Measurements from ENCODE around the gene MLKL.

MLKL gene

DNA sequence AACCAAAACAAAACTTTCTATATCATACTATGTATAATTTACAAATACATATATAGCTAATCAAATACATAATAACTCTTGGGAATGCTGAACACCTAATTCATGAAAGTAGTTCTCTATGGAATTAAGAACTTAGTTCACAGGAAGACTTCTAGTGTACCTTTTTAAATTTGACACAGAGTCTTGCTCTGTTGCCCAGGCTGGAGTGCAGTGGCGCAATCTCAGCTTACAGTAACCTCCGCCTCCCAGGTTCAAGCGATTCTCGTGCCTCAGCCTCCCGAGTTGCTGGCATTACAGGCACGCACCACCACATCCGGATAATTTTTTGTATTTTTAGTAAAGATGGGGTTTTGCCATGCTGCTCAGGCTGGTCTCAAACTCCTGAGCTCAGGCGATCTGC is 58.7 kb downstream of the MLKL start:
- no peak for DNase-seq

DNA sequence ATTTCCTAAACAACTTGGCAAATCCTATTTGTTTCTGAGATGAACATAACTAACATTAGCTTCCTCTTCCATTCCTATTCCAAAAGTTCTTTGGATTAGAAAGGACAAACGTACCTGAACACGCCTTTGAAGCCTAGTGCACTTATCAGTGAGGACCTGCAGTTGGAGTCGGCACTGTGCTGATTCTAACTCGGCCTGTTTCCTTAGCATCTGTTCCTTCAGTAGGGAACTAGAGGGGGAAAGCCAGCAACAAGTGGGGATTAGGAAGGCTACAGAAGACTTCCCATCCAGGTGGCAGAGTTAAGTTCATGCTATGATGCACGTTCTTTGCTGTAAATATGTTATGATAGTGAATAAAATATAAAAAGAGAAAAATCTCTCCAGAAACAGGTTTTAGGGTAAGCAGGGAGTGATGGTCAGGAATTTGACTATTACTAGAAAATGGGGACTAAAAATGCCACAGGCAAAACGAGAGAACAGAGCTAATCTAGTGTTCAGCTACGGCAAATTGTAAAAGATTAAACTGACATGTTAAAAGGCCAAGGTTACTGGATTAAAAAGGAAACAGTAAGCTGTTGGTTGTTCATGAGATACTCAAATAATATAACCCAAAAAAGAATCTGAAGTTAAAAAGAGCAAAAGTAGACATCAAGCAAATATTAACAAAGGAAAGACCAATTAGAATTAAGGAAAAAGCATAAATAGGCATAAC is 62.8 kb downstream of the MLKL start:
- DNase-seq = no peak

DNA sequence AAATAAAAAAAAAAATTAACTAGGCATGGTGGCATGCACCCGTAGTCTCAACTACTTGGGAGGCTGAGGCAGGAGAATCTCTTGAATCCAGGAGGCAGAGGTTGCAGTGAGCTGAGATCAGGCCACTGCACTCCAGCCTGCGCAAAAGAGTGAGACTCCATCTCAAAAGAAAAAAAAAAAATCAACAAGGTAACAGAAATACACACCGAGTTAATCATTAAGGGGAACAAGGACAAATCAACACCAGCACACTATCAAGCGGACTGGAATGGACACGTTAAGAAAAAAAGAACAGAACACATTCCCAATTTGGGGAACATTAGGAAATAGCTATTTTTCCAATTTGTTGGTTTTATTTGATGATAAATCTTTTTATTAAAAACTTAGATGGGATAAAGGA is 65.4 kb downstream of the MLKL start:
- no peak for DNase-seq

DNA sequence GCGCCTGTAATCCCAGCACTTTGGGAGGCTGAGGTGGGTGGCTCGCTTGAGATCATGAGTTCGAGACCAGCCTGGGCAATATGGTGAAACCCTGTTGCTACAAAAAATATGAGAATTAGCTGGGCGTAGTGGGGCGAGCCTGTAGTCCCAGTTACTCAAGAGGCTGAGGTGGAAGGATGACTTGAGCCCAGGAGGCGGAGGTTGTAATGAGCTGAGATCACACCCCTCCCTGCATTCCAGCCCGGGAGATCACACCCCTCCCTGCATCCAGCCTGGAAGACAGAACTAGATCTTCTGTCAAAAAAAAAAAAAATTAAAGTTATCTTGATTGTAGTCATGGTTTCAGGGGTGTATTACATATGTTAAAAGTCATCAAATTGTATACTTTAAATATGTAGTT is 67.0 kb downstream of the MLKL start:
- DNase-seq = no peak

DNA sequence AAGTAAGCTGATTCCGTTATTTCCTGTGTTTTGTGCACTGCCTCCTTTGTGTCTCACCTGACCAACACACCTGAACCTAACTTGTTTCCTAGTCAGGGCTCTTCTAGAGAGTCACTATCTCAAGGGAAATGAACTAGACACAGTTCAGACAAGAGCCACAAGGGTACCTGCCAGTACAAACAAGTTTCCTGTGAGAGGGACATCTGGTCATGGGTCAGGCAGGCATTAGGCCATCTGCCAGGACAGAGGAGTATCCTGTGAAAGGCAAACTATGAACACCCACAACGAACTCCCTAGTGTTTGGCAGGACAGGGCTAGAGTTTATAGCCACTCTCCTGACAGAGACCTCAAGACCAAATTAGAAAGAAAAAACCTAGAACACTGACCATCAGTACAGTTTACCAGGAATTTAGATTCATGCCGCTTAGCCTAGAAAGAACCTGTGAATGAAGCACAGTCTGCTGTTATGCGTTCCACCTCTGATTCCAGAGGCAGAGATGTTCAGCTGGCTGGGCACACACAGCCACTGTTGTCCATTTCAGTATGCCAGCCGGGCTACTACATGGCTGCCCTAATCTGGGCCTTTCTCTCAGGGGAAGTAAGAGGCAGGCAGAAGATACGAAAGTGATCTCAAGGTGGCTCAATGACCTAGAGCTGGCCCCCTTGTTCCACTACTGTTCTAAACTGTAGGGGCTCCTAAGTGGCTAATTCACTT is 73.0 kb downstream of the MLKL start:
- DNase-seq = no peak

DNA sequence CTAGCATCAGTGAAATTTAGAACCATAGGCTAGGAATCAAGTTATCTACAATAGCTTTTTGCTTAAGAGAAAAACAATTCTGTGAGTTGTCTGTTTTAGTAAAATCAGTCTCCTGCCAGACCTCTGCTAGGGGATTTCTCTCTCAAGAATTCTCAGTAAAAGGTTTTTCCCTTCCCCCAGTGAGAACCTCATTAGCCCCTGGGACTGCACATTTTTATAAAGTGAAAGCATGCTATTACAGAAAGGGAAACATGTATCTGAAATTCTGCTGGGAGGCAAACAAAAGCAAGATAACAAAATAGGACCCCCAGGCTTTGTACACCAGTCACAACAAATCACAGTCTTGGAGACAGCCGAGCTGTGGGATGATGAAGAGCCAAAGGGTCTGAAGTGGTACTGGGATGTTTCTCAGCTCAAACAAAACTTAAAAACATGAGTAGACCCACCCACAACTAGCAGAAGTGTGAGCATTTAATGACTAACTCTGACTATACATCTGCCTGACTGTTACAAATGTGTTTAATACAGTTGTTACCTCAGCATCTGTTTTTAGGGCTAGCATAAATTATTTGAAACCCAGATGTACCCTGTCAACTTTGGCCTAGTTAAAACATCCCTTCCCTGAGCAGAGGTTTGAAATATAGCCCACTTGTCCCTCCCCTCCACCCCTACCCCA is 73.8 kb downstream of the MLKL start:
- no peak for DNase-seq

DNA sequence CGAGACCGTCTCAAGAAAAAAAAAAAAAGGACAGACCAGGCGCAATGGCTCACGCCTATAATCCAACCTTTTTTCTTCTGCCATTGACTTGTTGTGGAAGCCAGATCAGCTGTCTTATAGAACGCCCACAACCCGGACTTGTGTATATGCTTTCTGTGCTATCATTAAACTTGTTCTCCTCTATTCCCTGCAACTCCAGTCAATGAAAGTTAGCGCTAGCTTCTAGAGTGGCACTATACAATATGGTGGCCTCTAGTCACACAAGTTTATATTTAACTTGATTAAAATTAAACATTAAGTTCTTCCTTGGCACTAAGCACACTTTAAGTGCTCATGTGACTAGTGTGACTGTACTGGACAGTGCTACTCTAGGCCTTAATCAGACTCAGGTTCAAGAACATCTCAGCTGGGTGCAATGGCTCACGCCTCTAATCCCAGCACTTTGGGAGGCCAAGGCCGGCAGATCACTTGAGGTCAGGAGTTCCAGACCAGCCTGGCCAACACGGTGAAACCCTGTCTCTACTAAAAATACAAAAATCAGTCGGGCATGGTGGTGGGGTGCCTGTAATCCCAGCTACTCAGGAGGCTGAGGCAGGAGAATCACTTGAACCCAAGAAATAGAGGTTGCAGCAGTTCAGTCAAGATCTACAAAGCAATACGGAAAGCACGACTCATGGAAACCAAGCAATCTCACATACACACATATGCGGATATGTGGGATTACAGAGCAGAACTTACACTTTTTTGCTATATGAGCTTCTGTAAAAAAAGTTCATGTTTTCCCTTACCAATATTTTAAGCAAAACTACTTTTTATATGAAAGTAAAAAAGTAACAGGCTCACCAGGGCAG is 74.9 kb downstream of the MLKL start:
- DNase-seq = no peak

DNA sequence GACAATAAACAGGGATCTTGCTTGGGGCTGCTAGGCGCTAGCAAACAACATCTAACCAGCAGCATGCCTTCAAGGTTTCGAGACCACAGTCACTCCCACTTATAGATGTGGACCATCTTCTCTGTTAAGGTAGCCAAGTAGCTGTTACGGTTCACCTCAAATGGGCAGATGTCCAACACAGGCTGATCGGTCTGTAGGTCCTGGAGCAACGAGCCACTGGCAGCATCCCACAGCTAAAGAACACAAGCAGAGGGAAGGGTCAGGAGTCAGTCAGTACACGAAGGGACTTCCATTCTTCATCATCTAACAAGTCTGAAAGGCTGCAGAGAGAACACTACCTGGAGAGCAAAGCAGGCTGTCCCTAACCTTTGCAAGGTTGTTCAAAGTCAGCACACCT is 76.8 kb downstream of the MLKL start:
- no peak for DNase-seq

DNA sequence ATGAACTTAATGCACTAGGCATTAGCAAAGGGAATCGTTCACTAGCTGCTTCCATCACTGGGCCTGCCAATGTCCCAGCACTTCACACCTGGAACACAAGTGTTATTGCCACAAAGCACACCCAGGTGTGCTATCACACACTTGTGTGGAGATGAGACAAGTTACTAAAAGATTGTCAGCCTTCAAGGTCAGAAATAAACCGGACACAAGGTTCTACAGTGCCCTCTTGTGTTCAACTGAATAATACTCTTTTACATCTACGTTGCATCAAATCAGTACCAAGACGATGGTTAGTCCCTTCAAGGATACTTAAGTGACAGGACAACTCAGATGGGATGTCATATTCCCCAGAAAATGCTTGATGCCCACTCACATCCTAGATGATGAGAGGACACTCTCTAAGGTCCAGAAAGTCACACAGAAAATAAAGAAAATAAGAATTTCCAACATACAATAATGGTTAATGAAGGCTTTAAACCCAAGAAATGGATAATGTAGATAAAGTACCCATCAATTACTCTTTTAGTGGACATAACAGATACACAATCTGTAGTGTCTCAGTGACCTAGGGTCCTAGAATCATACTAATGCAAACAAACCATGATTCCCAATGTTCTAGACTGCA is 77.3 kb downstream of the MLKL start:
- peak in 1 of 2 experiments; percentile 13 for DNase-seq

DNA sequence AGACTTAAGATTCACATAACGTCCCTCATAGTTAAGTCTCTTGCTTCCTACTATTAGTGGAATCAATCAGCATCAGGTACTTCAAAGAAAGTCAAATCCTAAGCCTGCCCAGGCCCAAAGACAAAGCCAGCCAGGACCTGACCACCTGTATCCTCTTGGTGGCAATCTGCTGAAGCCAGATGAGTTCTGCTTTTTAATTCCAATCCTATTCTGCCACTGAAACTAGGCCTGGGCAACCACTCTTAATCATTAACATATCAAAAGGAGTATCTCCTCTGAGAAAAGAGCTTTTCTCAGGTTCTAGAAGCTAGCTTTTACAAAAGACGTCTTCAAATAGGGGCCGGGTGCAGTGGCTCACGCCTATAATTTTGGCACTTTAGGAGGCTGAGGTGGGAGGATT is 78.7 kb downstream of the MLKL start:
- no peak for DNase-seq
